ENCODE results near the gene SUSD6.

Gene SUSD6

DNA sequence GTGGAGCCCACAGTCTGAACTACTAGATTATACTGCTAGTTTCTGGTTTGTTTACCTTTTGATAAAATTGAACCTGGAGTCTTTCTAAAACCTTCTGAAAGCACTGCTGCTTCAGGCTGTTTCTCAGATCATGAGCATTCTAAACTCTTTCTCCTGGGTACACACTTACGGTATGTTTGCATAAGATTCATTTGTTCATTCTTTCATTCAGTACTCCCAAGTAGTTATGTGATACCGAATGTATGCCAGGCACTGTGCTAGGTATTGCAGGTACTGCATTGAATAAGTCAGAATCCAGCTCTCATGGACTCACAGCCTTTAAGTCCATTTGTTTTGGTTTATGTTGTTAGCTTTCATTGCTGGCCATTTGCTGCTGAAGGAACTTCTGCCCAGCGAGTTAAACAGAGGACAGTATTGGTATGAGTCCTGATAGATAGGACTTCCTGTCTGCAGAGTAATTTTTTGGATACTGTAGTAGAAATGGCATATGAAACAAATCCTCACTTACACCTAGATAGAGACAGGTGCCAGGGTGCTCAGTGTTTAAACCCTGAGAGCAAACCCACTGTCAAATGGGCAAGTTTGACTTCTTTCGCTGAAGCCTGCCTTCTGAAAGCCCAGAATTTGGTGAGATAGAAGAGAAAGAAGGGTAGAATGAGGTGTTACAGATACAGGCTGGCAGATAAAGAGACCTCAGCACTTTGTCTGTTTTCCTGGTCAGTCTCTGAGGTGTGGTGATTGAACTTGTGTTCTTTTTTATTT is 2.1 kb downstream of the SUSD6 start:
- Histone ChIP-seq H3K27ac (ENCODE audit: low read length) (peak overlapping the region; percentile 96), H3K4me3 (ENCODE audit: low read length) (peak overlapping the region; percentile 97)

DNA sequence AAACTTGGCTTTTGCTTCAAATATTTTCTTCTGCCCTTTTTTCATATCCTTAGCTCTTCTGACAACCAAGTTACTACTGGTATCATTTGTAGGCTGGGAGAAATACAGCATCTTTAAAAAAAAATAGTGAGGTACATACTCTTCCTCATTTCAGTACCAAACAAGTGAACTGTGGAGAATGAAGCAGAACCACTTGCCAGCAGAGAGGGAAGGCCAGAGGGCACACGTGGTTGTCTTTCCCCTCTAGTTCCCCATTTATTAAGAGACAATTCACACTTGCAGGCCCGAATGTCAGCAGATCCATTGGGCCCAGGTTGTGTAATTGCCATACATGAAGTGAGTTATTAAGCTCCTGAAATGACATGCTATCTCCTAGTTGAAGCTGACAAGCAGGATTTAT is 3.2 kb downstream of the SUSD6 start:
- H3K9ac ChIP-seq (ENCODE audit: low read length) = peak overlapping the region; percentile 99
- no peak overlapping the region for H2AFZ ChIP-seq (ENCODE audit: low read depth, low read length)
- H3K4me1 ChIP-seq (ENCODE audit: low read length) = peaks cover 76% of the 10 kb centered on the region
- peak overlapping the region; percentile 97 for H3K4me3 ChIP-seq (ENCODE audit: low read length)
- peaks cover 67% of the 10 kb centered on the region for H3K79me2 ChIP-seq (ENCODE audit: low read length)
- peak overlapping the region; percentile 96 for H3K27ac ChIP-seq (ENCODE audit: low read length)
- no peaks in the 10 kb centered on the region for H3K9me3 ChIP-seq (ENCODE audit: insufficient read depth, low read length)
- H3K36me3 ChIP-seq (replicated peaks; ENCODE audit: low read depth, low read length) = peaks cover 13% of the 10 kb centered on the region
- H3K4me2 ChIP-seq (ENCODE audit: low read length) = peak overlapping the region; percentile 97
- no peaks in the 10 kb centered on the region for H3K27me3 ChIP-seq (ENCODE audit: low read depth, low read length)
- no peak for TF ChIP-seq CTCF (IDR thresholded peaks at IDR 0.05; ENCODE audit: low read depth, low read length)
- no peak for TF ChIP-seq EZH2phosphoT487 (IDR thresholded peaks at IDR 0.05; ENCODE audit: low read depth)
- peaks cover 14% of the 10 kb centered on the region for H4K20me1 ChIP-seq (ENCODE audit: insufficient read depth, low read length)

More for the DNA sequence above, 2.1 kb downstream of the SUSD6 start:
- Histone ChIP-seq H3K27me3 (ENCODE audit: low read depth, low read length) (no peaks in the 10 kb centered on the region), H3K9ac (ENCODE audit: low read length) (peak overlapping the region; percentile 99), H2AFZ (ENCODE audit: low read depth, low read length) (no peak overlapping the region), H3K79me2 (ENCODE audit: low read length) (peaks cover 56% of the 10 kb centered on the region), H4K20me1 (ENCODE audit: insufficient read depth, low read length) (peaks cover 9% of the 10 kb centered on the region), H3K9me3 (ENCODE audit: insufficient read depth, low read length) (no peaks in the 10 kb centered on the region), H3K36me3 (replicated peaks; ENCODE audit: low read depth, low read length) (peaks cover 11% of the 10 kb centered on the region), H3K4me1 (ENCODE audit: low read length) (peaks cover 68% of the 10 kb centered on the region), H3K4me2 (ENCODE audit: low read length) (peak overlapping the region; percentile 97)
- no peak for TF ChIP-seq EZH2phosphoT487 (IDR thresholded peaks at IDR 0.05; ENCODE audit: low read depth)
- no peak for TF ChIP-seq CTCF (IDR thresholded peaks at IDR 0.05; ENCODE audit: low read depth, low read length)

- H3K4me1 ChIP-seq (ENCODE audit: low read length) = peaks cover 75% of the 10 kb centered on the region
- H3K4me2 ChIP-seq (ENCODE audit: low read length) = peak overlapping the region; percentile 97
- H3K9me3 ChIP-seq (ENCODE audit: insufficient read depth, low read length) = no peaks in the 10 kb centered on the region
- H2AFZ ChIP-seq (ENCODE audit: low read depth, low read length) = no peak overlapping the region
- peaks cover 73% of the 10 kb centered on the region for H3K79me2 ChIP-seq (ENCODE audit: low read length)
- H4K20me1 ChIP-seq (ENCODE audit: insufficient read depth, low read length) = peaks cover 18% of the 10 kb centered on the region
- no peak for TF ChIP-seq CTCF (IDR thresholded peaks at IDR 0.05; ENCODE audit: low read depth, low read length)
- no peak for TF ChIP-seq EZH2phosphoT487 (IDR thresholded peaks at IDR 0.05; ENCODE audit: low read depth)
- peak overlapping the region; percentile 68 for H3K4me3 ChIP-seq (ENCODE audit: low read length)
- peak overlapping the region; percentile 67 for H3K9ac ChIP-seq (ENCODE audit: low read length)
- H3K27ac ChIP-seq (ENCODE audit: low read length) = peak overlapping the region; percentile 96
- peaks cover 17% of the 10 kb centered on the region for H3K36me3 ChIP-seq (replicated peaks; ENCODE audit: low read depth, low read length)
- H3K27me3 ChIP-seq (ENCODE audit: low read depth, low read length) = no peaks in the 10 kb centered on the region
These were observed 3.7 kb downstream of the SUSD6 start for GRCh38 chr14:69615121-69615495.

DNA sequence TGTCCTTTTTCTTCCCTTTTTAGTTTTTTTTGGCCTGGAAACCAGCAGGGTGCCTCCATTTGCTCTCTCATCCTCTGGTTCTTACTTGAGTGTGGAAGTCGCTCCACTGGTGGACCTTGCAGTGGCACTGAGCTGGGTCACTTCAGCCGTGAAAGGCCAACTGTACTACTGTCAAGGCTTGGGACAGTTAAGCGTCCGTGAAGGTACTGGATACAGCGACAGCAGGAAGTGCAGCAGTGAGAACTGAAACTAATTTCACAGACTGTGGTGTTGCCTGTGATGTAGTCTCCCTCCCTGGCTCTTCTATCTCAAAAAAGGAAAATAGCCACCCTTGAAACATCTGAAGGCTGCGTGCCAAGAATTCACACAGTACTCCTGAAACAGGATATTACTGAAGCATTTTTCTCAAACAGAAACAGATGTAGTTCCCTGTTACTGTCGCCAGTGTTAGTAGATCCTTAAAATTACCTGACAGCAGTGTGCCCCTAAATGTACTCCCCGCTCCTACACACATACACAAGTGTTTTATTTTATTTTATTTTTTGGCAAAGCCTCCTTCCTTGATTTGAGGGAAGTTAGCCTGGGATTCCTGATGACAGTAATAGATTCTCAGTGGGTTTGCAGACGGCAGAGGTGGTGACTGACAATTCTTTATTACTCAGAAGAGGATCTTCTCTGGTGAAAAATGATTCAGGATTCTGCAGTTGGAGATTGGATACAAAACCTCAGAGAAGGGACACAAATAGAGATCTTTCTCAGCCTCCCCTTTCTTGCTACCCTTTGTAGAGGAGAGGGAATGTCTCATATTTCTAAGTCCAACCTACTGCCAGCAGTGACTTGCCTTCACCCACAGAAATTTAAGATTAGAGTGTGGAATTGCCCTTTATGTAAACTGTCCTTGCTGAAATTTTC is 4.4 kb downstream of the SUSD6 start:
- TF ChIP-seq CTCF (IDR thresholded peaks at IDR 0.05; ENCODE audit: low read depth, low read length) = no peak
- TF ChIP-seq EZH2phosphoT487 (IDR thresholded peaks at IDR 0.05; ENCODE audit: low read depth) = no peak
- Histone ChIP-seq H3K4me2 (ENCODE audit: low read length) (peak overlapping the region; percentile 97), H3K36me3 (replicated peaks; ENCODE audit: low read depth, low read length) (peaks cover 17% of the 10 kb centered on the region), H3K79me2 (ENCODE audit: low read length) (peaks cover 79% of the 10 kb centered on the region), H3K4me1 (ENCODE audit: low read length) (peaks cover 75% of the 10 kb centered on the region), H4K20me1 (ENCODE audit: insufficient read depth, low read length) (peaks cover 24% of the 10 kb centered on the region), H3K27ac (ENCODE audit: low read length) (peak overlapping the region; percentile 96), H3K4me3 (ENCODE audit: low read length) (peak overlapping the region; percentile 68), H2AFZ (ENCODE audit: low read depth, low read length) (no peak overlapping the region), H3K9me3 (ENCODE audit: insufficient read depth, low read length) (no peaks in the 10 kb centered on the region), H3K9ac (ENCODE audit: low read length) (peak overlapping the region; percentile 67), H3K27me3 (ENCODE audit: low read depth, low read length) (no peaks in the 10 kb centered on the region)

Measured in OCI-LY3 (cell line).